Left lobe of liver (tissue), 2 donors: ENCODE measurements around the gene CEP192. TPM values are rescaled to one million over a fixed set of nuclear protein-coding genes. Genes with fewer than 3 reads are reported as not detected.

Source experiments
- ATAC-seq: fragments of 200-7000 bp; cut with Tn5 transposase; one replicate; pipeline ENCODE4 v1.9.1; 2020; ENCODE audit warnings: mild to moderate bottlenecking, moderate library complexity
- DNase-seq: peaks from one replicate; pipeline ENCODE4 v3.0.0-alpha.2; 2020; ENCODE audit warnings: low spot score
- total RNA-seq: library from RNA; stranded (reverse); gene quantifications from one replicate; pipeline ENCODE4 v1.2.1, GENCODE V29; 2021
- donor health status: DM: no; HTN: no; CAD: no; lungs with moderate emphysema.
- donor health status: DM: no; HTN: yes; CAD: no.

The CEP192 gene
- total RNA-seq, 1 donor from 2014 or later, result 9.5 TPM

GRCh38 chr18:13099113-13099512 lies 108.0 kb downstream of the CEP192 start:
- no peak for DNase-seq
- ATAC-seq, result no peak

GRCh38 chr18:13100942-13101658 lies 109.9 kb downstream of the CEP192 start:
- DNase-seq (no peak), ATAC-seq (no peak)

GRCh38 chr18:13101659-13102197 lies 110.6 kb downstream of the CEP192 start:
- no peak for ATAC-seq
- no peak for DNase-seq

- DNase-seq (no peak), ATAC-seq (no peak)
Observed at GRCh38 chr18:13103366-13103765, 112.2 kb downstream of the CEP192 start.

- ATAC-seq, result no peak
- DNase-seq, result no peak
Observed at GRCh38 chr18:13105059-13105458, 113.9 kb downstream of the CEP192 start.

- ATAC-seq (no peak), DNase-seq (no peak)
Observed at GRCh38 chr18:13107074-13107473, 115.9 kb downstream of the CEP192 start.

GRCh38 chr18:13108330-13108729 lies 117.2 kb downstream of the CEP192 start:
- ATAC-seq, result no peak

GRCh38 chr18:13110559-13110958 lies 119.4 kb downstream of the CEP192 start:
- ATAC-seq, result peak; percentile 68
- peak; percentile 62 for DNase-seq

More at GRCh38 chr18:13108330-13108729, 117.2 kb downstream of the CEP192 start:
- no peak for DNase-seq

GRCh38 chr18:13112982-13113381 lies 121.8 kb downstream of the CEP192 start:
- ATAC-seq (peak; percentile 98), DNase-seq (peak; percentile 63)

GRCh38 chr18:13120255-13120654 lies 129.1 kb downstream of the CEP192 start:
- ATAC-seq (no peak), DNase-seq (no peak)

GRCh38 chr18:13120983-13121441 lies 129.8 kb downstream of the CEP192 start:
- no peak for ATAC-seq
- DNase-seq, result no peak

- ATAC-seq (peak; percentile 79), DNase-seq (peak; percentile 62)
Observed at GRCh38 chr18:13124411-13124810, 133.2 kb downstream of the CEP192 start.

- no peak for DNase-seq
- ATAC-seq, result no peak
Observed at GRCh38 chr18:13125191-13125590, 134.0 kb downstream of the CEP192 start.

GRCh38 chr18:13126966-13127598 lies 135.9 kb downstream of the CEP192 start:
- DNase-seq, result peak; percentile 63
- peak; percentile 76 for ATAC-seq

GRCh38 chr18:13131283-13131682 lies 140.1 kb downstream of the CEP192 start:
- DNase-seq (no peak), ATAC-seq (no peak)

GRCh38 chr18:13134551-13135401 lies 143.6 kb downstream of the CEP192 start:
- DNase-seq (no peak), ATAC-seq (no peak)

- DNase-seq (no peak), ATAC-seq (peak; percentile 45)
Observed at GRCh38 chr18:13136056-13136903, 145.1 kb downstream of the CEP192 start.

- ATAC-seq (peak; percentile 48), DNase-seq (no peak)
Observed at GRCh38 chr18:13136904-13137669, 145.9 kb downstream of the CEP192 start.

- DNase-seq, result peak; percentile 94
- peak; percentile 83 for ATAC-seq
Observed at GRCh38 chr18:13137670-13138419, 146.7 kb downstream of the CEP192 start.
